Transverse colon (tissue), 3 donors: ENCODE results near the gene MYADML2.
A peak's percentile ranks its signal among the peaks of the same experiment; 100 is the strongest.

ENCODE experiments used
- POLR2A ChIP-seq: fragments of 450-650 bp; IDR thresholded peaks from one replicate; pipeline ENCODE4 v1.6.1; 2016; ENCODE audit warnings: antibody characterized with exemption, mild to moderate bottlenecking, moderate library complexity
- TF ChIP-seq, protein P1 (sequence below), 5 experiments: fragments of 200-600 bp in 3 of 5; fragments of 450-650 bp in 2 of 5; sonication (generic) in 3 of 5; IDR thresholded peaks; 1 replicate in 2 of 5; 2 replicates in 3 of 5; pipeline ENCODE4 v1.5.1; 2016 to 2017; ENCODE audit warnings: antibody characterized with exemption in 5 of 5, inconsistent platforms in 3 of 5, mild to moderate bottlenecking in 2 of 5, moderate library complexity in 1 of 5

DNA sequence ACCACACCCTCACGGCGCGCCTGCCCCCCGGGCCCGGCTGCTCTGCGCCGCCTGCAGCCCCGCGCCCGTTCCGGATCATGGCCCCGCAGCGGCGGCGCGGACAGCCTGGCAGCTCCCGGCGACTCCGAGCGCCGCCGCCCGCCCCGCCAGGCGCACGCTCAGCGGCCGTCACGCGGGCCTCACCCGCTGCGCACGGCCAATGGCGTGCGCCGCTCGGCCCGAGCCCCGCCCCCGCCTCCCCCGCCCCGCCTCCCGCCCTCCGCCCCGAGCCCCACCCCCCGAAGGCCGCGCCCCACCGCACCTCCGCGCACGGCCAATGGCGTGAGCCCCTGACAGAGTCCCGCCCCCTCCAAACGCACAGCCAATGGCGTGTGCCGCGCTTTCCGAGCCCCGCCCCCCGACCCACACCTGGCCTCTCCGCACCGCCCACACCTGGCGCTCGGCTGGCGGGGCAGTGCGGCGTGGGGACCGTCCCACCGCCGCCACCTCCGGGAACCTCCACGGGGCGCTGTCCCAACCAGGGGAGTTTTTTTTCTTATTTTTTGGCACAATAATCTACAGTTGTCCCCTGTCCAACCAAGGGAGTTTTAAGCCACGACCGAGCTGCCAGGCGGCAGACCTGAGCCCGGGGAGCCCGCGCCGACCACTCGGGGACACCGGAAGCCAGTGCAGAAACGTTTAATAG is 35.6 kb downstream of the MYADML2 start, which contains the start of gene PCYT2:
- TF ChIP-seq, protein P1, sequence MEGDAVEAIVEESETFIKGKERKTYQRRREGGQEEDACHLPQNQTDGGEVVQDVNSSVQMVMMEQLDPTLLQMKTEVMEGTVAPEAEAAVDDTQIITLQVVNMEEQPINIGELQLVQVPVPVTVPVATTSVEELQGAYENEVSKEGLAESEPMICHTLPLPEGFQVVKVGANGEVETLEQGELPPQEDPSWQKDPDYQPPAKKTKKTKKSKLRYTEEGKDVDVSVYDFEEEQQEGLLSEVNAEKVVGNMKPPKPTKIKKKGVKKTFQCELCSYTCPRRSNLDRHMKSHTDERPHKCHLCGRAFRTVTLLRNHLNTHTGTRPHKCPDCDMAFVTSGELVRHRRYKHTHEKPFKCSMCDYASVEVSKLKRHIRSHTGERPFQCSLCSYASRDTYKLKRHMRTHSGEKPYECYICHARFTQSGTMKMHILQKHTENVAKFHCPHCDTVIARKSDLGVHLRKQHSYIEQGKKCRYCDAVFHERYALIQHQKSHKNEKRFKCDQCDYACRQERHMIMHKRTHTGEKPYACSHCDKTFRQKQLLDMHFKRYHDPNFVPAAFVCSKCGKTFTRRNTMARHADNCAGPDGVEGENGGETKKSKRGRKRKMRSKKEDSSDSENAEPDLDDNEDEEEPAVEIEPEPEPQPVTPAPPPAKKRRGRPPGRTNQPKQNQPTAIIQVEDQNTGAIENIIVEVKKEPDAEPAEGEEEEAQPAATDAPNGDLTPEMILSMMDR (IDR thresholded peaks at IDR 0.05), result peak in 3 of 5 experiments; percentile 10 to 41 (median 31)
- no peak for TF ChIP-seq POLR2A
